HG03354 (cell line): Measurements from ENCODE around the gene TH.
"Not testable (repeated sequence)": the region's sequence is repeated elsewhere in the genome, so short reads cannot be mapped to it uniquely, and the experiment has no call there.

Source experiments
- ATAC-seq: cut with Tn5 transposase; IDR thresholded peaks from one replicate; pipeline ENCODE4 v1.9.1; 2021; ENCODE audit warnings: mild to moderate bottlenecking; ENCODE audit not compliant: unreplicated experiment, poor library complexity, severe bottlenecking

Gene TH

GRCh38 chr11:2197771-2198520, 26.3 kb upstream of the TH start:
- no peak for ATAC-seq

- no peak for ATAC-seq
These were observed 25.6 kb upstream of the TH start for GRCh38 chr11:2196970-2197770.

DNA sequence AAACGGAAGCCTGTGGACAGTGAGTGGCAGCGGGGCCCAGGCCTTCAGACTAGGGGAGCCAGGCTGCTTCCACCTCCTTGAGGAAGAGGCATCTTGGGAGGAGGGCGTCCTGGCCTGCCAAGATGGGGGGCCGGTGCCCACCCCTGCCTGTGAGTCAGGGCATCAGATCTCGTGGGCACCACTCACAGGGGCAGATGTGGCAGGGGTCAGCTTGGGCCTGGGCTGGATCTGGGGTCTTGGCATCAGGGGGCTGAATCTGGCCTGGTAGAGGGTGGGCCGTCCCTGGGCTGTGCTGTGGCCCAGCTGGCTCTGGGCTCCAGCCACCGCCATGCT, 24.1 kb upstream of the TH start:
- ATAC-seq = no peak

DNA sequence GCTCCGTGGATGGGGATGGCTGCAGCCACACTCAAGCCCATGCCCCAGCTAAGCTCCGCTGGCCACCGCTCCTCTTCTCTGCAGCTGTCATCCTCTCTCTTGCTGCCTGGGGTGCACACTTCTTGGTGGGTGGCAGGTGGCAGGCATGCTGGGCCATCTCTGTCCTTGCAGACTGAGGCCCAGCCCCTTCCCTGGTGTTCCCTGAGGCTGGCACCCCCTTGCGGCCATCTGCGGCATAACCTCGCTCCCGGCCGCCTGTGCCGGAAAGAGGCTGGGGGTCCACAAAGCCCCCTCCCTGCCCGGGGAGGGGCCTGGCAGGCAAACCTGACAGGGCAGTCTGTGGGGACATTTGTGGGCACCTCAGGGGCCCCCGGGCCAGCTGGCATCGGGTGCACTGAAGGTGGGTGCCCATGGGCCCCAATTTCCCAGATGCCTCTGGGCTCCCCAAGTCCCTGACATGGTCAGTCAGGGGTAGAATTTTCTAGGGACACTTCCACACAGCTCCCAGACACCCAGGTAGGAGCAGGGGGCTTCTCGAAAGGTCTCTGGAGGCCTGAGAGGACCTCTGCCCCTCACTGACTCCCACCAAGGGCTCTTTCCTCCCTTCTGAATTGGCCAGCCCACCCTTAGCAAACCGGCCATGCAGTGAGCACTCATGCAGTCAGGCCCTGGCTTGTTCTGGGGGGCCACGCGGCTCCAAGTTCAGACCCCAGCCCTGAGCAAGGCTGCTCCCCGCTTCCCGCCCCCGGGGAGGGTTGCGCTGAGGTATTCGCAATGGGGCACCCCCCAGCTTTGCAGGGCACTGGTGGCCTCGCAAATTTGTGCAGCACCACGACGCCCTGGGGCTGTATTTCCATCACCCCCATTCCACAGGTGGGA, 23.5 kb upstream of the TH start:
- ATAC-seq = no peak

GRCh38 chr11:2193888-2194595, 22.4 kb upstream of the TH start:
- ATAC-seq = not testable (repeated sequence)

DNA sequence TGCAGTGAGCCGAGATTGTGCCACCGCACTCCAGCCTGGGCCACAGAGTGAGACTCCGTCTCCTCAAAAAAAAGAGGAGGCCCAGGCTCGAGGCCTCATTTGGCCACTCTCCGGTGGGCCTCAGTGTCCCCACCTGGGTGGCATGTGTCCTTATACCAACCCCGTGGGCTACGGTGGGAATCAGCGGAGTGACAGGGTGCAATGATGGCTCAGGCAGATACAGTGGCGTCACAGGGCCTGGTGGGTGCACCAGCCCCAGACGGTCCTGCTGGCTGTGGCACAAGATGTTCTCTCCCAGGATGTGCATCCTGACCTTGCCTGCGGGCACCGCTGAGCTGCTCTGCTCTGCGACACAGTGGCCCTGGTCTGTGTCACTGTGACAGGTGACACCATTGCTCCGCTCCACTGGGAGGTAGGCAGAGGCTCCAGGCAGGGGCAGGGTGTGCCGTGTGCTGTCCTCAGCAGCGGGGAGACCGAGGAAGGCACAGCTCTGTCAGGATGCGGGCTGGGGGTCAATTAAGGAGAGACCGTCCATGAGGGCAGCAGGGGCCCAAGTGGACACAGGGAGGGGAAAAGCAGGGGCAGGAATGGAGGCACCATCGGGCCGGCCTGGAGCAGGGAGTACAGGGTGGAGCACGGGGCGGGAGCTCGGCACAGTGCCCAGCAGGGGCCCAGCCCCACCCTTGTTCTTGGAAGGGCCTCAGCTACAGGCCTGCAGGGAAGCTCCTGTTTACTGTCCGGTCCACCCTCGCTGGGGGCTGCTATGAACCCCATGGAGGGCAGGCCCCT, 21.7 kb upstream of the TH start:
- ATAC-seq = no peak

DNA sequence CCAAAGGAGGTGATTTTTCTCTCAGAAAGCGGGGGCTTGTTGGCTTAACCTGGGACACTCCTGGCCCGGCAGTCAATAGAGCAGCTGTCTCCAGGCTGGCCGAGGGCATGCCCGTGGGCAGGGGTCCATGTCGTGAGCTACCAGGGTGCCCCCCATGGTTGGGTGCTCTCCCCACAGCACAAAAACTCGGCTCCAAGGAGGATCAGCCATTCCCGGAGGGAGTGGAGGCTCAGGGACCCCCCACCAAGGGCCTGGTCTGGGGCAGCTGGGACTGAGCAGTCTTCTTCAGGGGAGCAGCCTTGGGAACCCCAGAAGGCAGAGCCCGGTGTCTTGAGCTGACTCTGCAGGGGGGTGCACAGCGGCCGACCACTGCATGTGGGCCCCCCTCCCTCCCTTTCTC, 20.8 kb upstream of the TH start:
- no peak for ATAC-seq

DNA sequence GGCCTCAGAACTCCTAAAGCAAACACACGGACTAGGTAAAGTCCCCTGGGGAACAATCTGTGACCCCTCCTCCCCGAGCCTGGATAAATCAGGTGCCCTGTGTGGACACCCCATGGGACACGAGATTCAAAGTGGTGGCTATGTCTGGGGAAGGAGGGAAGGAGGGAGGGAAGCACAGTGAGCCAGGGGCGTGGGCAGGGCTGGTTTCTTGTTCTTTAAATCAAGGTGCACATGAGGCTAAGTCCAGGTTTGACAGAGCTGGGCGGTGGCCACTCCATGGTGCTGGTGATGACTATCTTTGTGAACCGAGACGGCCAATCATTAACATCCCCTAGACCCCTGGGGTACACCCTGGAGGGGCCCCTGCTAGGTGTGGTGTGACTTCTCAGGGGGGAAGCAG, 20.3 kb upstream of the TH start:
- no peak for ATAC-seq

DNA sequence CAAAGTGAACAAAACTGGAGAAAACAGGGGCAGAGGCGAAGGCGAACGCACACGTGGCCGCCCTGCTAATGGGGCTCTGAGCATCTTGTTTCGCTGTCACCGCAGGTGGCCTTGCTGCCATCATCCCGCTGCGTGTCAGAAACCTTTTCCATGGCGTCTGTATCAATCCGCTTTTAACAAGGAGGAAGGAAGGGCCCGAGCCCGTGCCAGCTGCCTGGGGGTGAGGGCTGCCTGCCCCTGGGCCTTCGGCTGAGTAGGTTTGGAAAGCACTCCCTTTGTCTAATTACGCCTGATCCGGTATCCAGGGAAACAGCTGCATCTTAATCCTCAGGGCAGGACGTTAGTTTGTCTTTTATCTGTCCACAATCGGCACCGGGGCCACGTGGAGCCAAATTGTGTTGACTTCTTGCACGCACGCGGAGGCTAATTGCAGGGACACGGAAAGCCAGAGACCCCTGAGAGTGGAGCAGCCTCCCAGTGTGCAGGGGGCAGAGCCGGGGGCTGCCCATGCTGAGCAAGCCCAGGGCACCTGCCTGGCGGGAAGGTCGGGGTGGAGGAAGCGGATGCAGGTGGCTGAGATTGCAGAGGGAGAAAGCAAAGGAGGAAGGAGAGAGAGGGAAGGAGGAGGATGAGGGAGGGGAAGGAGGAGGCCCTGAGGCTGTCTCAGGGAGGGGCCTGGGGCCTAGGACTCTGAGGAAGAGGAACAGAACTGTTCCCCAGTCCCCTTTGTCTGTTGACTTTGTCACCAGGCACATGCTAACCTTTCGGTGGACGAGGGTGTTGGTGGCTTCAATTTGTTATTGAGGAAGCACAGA, 19.2 kb upstream of the TH start:
- ATAC-seq = no peak

DNA sequence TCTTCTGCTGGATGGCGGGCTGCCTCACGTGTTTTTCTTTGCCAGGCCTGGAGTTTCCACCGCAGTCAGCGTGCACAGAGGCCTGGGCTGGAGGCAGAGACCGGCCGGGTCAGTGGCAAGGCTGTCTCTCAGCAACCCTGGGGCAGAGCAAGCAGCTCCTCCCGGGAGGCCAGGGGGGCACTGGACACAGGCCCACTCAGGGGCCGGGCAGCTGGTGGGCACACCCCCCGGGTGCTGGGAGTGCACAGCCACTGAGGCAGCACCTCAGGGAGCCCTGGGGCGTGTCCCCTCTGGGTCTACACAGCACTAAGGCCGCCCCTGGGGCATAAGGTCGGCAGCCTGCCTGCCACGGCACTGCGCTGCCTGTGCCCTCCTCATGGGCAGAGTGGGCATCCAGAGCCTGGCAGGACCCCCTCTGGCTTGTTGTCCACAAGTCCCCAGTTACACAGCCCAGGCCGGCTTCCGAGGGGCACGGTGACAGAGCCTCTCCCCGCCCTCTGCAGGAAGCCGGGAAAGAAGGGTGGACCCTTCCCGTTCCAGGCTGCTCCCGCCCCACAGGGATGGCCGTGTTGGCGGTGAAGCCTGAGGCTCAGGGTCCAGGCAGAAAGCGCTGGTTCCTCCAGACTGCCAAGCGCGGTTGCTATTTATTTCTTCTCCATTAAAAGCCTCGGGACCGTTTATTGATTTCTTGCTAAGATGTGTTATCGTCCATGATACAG, 18.5 kb upstream of the TH start:
- no peak for ATAC-seq

- no peak for ATAC-seq
These were observed 17.1 kb upstream of the TH start for GRCh38 chr11:2188745-2189144.

DNA sequence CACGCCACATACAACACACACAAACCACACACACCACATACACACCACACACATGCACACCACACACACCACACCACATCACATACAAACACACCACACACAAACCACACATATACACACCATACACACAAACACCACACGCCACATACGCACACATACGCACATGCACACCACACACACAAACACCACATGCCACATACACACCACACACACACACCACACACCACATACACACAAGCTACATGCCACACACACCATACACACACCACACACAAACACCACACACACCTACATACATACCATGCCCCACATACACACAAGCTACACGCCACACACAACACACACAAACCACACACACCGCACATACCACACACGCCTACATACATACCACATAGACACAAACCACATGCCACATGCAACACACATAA, 15.7 kb upstream of the TH start:
- ATAC-seq = no peak

DNA sequence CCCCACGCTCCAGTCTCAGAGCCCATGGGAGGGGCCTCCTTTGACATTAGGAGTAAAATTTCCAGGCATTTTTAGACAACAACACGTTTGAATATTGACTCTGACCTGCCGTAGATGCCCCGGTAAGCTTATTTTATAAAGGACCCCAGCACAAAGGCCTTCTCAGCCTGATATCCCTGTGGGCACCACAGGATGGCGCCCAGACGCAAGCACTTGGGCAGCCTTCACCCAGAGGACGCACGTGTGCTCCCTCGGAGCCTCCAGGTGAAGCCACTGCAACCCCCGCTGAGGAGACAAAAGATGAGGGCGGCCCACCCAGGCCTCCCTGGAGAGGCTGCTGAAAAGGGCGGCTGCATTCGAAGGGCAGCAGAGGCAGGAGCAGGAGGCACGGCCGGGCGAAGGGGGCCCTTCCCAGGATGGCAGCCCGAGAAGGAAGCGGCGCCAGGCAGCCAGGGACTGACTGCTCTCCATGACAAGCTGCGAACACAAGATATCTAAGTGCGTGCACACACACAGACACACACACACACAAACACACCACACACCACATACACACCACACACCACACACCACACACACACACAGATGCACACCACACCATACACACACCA, 15.2 kb upstream of the TH start:
- ATAC-seq = no peak

DNA sequence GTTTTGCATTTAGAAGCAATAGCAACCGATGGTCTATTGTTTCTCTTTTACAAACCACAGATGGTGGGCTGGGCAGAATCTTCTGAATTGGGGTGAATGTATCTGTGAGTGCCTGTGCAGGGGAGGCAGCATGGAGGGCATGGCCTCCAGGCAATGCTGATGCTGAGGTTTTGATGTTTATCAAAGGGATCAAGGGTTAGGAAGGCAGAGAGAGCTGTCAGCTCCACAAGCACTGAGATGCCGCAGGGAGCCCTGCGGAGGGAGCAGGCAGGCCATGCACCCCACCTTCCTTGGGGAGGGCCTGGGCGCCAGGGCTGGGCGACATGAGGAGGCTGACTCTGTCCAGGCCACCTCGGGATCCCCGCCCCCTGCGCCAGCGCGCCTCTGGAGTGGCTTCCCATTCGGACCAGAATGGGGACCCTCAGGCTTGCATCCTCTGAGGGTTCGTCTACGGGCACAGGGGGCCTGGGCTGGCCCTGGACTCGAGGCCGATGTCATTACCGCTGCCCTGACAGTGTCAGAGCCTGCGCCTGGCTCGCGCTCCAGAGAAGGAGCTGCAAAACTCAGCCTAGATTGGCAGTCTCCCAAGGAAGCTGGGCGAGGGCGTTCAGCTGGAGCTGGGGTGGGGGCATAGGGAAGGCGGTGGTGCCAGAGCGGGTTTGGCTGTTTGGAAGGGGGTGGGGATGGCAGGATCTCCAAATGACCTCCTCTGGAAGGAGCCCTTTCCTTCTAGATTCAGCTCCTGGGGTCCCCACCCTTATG, 13.9 kb upstream of the TH start:
- ATAC-seq = no peak

GRCh38 chr11:2182692-2183474, 11.3 kb upstream of the TH start:
- ATAC-seq = no peak

GRCh38 chr11:2182075-2182474, 10.5 kb upstream of the TH start:
- no peak for ATAC-seq
